DND-41 (cell line): ENCODE measurements around the gene HES4.
A peak's percentile ranks its signal among the peaks of the same experiment; 100 is the strongest.
"Not testable (repeated sequence)": the region's sequence is repeated elsewhere in the genome, so short reads cannot be mapped to it uniquely, and the experiment has no call there.

ENCODE experiments used
- ATAC-seq: fragments of 200-7000 bp; cut with Tn5 transposase; 3 replicates; pipeline ENCODE4 v1.9.1; 2021; ENCODE audit warnings: low read depth; ENCODE audit not compliant: insufficient read depth
- DNase-seq: peaks from one replicate; pipeline ENCODE4 v3.0.0-alpha.2; 2020
- H2AFZ ChIP-seq: 2 replicates; pipeline ENCODE4 v1.6.0; 2012; ENCODE audit warnings: low read depth, low read length
- H3K27ac ChIP-seq: 2 replicates; pipeline ENCODE4 v1.5.1; 2012; ENCODE audit warnings: low read length, inconsistent platforms
- H3K27me3 ChIP-seq: fragments of 200-600 bp; sonication (generic); 2 replicates; pipeline ENCODE4 v1.6.0; 2012; ENCODE audit warnings: low read length, mild to moderate bottlenecking, inconsistent platforms; ENCODE audit not compliant: insufficient read depth, poor library complexity
- H3K36me3 ChIP-seq: 2 replicates; pipeline ENCODE4 v1.5.1; 2012; ENCODE audit warnings: low read length, inconsistent platforms; ENCODE audit not compliant: insufficient read depth
- H3K4me1 ChIP-seq: 2 replicates; pipeline ENCODE4 v1.5.1; 2012; ENCODE audit warnings: mild to moderate bottlenecking, low read length; ENCODE audit not compliant: insufficient read depth
- H3K4me2 ChIP-seq: 2 replicates; pipeline ENCODE4 v1.6.0; 2012; ENCODE audit warnings: mild to moderate bottlenecking, moderate library complexity, low read length, inconsistent platforms; ENCODE audit not compliant: insufficient read depth
- H3K4me3 ChIP-seq, 2 experiments: fragments of 200-600 bp in 1 of 2; shearing (Covaris generic) in 1 of 2; 2 replicates each; pipeline ENCODE4 v1.5.1; 2012 to 2016; ENCODE audit warnings: inconsistent platforms in 2 of 2, low read length in 2 of 2, mild to moderate bottlenecking in 2 of 2, low read depth in 1 of 2, moderate library complexity in 1 of 2
- H3K79me2 ChIP-seq: 2 replicates; pipeline ENCODE4 v1.6.0; 2012; ENCODE audit warnings: low read length, inconsistent platforms; ENCODE audit not compliant: insufficient read depth
- H3K9ac ChIP-seq: 2 replicates; pipeline ENCODE4 v1.6.0; 2012; ENCODE audit warnings: low read depth, mild to moderate bottlenecking, inconsistent platforms, low read length, moderate library complexity
- H3K9me3 ChIP-seq: 2 replicates; pipeline ENCODE4 v1.5.1; 2012; ENCODE audit warnings: low read length, moderate library complexity, mild to moderate bottlenecking, inconsistent platforms; ENCODE audit not compliant: insufficient read depth, severe bottlenecking
- H4K20me1 ChIP-seq: 2 replicates; pipeline ENCODE4 v1.6.0; 2012; ENCODE audit warnings: low read length; ENCODE audit not compliant: insufficient read depth
- CTCF ChIP-seq: IDR thresholded peaks from 2 replicates; pipeline ENCODE4 v1.5.1; 2012; ENCODE audit warnings: borderline replicate concordance, low read length, moderate library complexity, mild to moderate bottlenecking; ENCODE audit not compliant: poor library complexity, severe bottlenecking; ENCODE audit errors: extremely low read depth
- EZH2 ChIP-seq: IDR thresholded peaks from 3 replicates; pipeline ENCODE4 v1.6.1; 2012; ENCODE audit warnings: borderline replicate concordance, low read depth, mild to moderate bottlenecking, moderate library complexity, low read length, inconsistent platforms; ENCODE audit not compliant: severe bottlenecking

Gene HES4

GRCh38 chr1:1019122-1019999, 19.5 kb upstream of the HES4 start:
- peak overlapping the region in 1 of 2 experiments; percentile 56; a peak in 2 of 4 replicates for H3K4me3 ChIP-seq
- H3K4me2 ChIP-seq = peak overlapping the region; percentile 71
- peaks cover 32% of the 10 kb centered on the region for H3K4me1 ChIP-seq
- H2AFZ ChIP-seq = peak overlapping the region; percentile 75
- TF ChIP-seq EZH2 = no peak
- peak; percentile 64 for TF ChIP-seq CTCF
- H3K9ac ChIP-seq = peak overlapping the region; percentile 53
- peak overlapping the region; percentile 52 for H3K27ac ChIP-seq
- DNase-seq = peak; percentile 82
- H3K9me3 ChIP-seq = no peaks in the 10 kb centered on the region
- peak; percentile 65 for ATAC-seq
- no peaks in the 10 kb centered on the region for H3K27me3 ChIP-seq
- H3K36me3 ChIP-seq = no peaks in the 10 kb centered on the region
- peaks cover 6% of the 10 kb centered on the region; the same call in 1 of the 2 replicates for H3K79me2 ChIP-seq
- peaks cover 26% of the 10 kb centered on the region for H4K20me1 ChIP-seq

GRCh38 chr1:1018321-1018685, 18.4 kb upstream of the HES4 start:
- Histone ChIP-seq H3K4me1 (peaks cover 41% of the 10 kb centered on the region), H4K20me1 (peaks cover 24% of the 10 kb centered on the region), H3K79me2 (peaks cover 14% of the 10 kb centered on the region)
- H3K27ac ChIP-seq, H3K27me3 ChIP-seq, H2AFZ ChIP-seq, H3K9me3 ChIP-seq, ATAC-seq, H3K9ac ChIP-seq, H3K36me3 ChIP-seq, H3K4me2 ChIP-seq, H3K4me3 ChIP-seq, DNase-seq: not testable (repeated sequence)

DNA sequence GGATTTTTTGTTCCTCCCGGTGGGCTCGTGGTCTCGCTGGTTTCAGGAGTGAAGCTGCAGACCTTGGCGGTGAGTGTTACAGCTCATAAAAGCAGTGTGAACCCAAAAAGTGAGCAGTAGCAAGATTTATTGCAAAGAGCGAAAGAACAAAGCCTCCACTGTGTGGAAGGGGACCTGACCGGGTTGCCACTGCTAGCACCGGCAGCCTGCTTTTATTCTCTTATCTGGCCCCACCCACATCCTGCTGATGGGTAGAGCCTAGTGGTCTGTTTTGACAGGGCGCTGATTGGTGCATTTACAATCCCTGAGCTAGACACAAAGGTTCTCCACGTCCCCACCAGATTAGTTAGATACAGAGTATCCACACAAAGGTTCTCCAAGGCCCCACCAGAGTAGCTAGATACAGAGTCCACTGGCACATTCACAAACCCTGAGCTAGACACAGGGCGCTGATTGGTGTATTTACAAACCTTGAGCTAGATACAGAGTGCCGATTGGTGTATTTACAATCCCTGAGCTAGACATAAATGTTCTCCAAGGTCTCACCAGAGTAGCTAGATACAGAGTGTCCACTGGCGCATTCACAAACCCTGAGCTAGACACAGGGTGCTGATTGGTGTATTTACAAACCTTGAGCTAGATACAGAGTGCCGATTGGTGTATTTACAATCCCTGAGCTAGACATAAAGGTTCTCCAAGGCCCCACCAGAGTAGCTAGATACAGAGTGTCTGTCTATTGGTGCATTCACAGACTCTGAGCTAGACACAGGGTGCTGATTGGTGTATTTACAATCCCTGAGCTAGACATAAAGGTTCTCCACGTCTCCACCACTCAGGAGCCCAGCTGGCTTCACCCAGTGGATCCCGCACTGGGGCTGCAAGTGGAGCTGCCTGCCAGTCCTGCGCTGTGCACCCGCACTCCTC, 17.8 kb upstream of the HES4 start:
- Histone ChIP-seq H3K79me2 (peaks cover 14% of the 10 kb centered on the region), H4K20me1 (peaks cover 18% of the 10 kb centered on the region), H3K4me1 (peaks cover 44% of the 10 kb centered on the region)
- DNase-seq = peak; percentile 56
- H3K4me2 ChIP-seq, H3K9ac ChIP-seq, H3K36me3 ChIP-seq, ATAC-seq, H3K4me3 ChIP-seq, H3K27ac ChIP-seq, H2AFZ ChIP-seq, H3K27me3 ChIP-seq, H3K9me3 ChIP-seq: not testable (repeated sequence)

GRCh38 chr1:1014799-1015681, 15.1 kb upstream of the HES4 start:
- Histone ChIP-seq H3K4me1 (peaks cover 34% of the 10 kb centered on the region), H3K9me3 (no peaks in the 10 kb centered on the region), H3K4me3 (peak overlapping the region; percentile 55 to 81; a peak in 3 of 4 replicates), H4K20me1 (no peaks in the 10 kb centered on the region), H3K4me2 (peak overlapping the region; percentile 90), H2AFZ (peak overlapping the region; percentile 76), H3K9ac (peak overlapping the region; percentile 71), H3K79me2 (peaks cover 14% of the 10 kb centered on the region), H3K36me3 (no peaks in the 10 kb centered on the region), H3K27ac (peak overlapping the region; percentile 92), H3K27me3 (no peaks in the 10 kb centered on the region)
- ATAC-seq (peak; percentile 8; the same call in 1 of the 3 replicates), DNase-seq (peak; percentile 55)
- TF ChIP-seq EZH2 (no peak), CTCF (peak; percentile 63)
